Tibial nerve (tissue), 4 donors: ENCODE data around the gene CFAP221.

ENCODE experiments used
- CTCF ChIP-seq, 5 experiments: fragments of 200-600 bp in 3 of 5; fragments of 450-650 bp in 2 of 5; sonication (generic) in 3 of 5; IDR thresholded peaks; one replicate each; pipeline ENCODE4 v1.5.1; 2016 to 2019; ENCODE audit warnings: antibody characterized with exemption in 5 of 5, mild to moderate bottlenecking in 3 of 5, moderate library complexity in 2 of 5
- EP300 ChIP-seq, 2 donors: sonication (generic); formaldehyde crosslinking; IDR thresholded peaks; one replicate each; pipeline ENCODE4 v1.6.1; 2017; ENCODE audit warnings: antibody characterized with exemption in 2 of 2, mild to moderate bottlenecking in 1 of 2

GRCh38 chr2:119683713-119684443, 139.6 kb downstream of the CFAP221 start:
- no peak for TF ChIP-seq CTCF (IDR thresholded peaks at IDR 0.05)
- TF ChIP-seq EP300 (IDR thresholded peaks at IDR 0.05) = no peak
